ENCODE results near the gene ARG2. TPM values are rescaled to one million over a fixed set of nuclear protein-coding genes. Genes with fewer than 3 reads are reported as not detected.

The ARG2 gene
- polyA plus RNA-seq, 1 donor from 2014 or later = 204 TPM

DNA sequence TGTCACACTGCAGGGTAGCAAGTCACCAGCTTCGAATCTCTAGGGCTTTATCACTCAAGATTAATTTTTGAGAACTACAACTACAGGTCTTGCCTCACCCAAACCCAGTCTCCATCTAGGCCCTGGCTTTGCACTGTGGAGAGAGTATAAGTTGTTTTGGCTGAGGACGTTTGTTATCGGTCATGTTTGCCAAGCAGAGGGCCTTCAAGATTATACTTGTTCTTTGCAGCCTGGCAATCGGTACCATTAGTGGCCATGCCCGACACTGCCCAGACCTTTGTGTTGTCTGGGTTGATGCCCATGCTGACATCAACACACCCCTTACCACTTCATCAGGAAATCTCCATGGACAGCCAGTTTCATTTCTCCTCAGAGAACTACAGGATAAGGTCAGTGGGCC lies 25.7 kb downstream of the ARG2 start:
- no peak overlapping the region for H2AFZ ChIP-seq (ENCODE audit: low read depth, low read length)
- H3K9me3 ChIP-seq (ENCODE audit: low read length) = no peaks in the 10 kb centered on the region
- TF ChIP-seq EP300 (conservative IDR thresholded peaks at IDR 0.05; ENCODE audit: poor library complexity, severe bottlenecking) (no peak), RAD21 (conservative IDR thresholded peaks at IDR 0.05) (no peak), MXI1 (conservative IDR thresholded peaks at IDR 0.05; ENCODE audit: poor library complexity, severe bottlenecking) (no peak), EZH2 (IDR thresholded peaks at IDR 0.05; ENCODE audit: borderline replicate concordance, insufficient read depth, low read length, poor library complexity, severe bottlenecking) (no peak), REST (IDR thresholded peaks at IDR 0.05; ENCODE audit: borderline replicate concordance) (no peak), SMC3 (conservative IDR thresholded peaks at IDR 0.05; ENCODE audit: poor library complexity) (no peak), POLR2AphosphoS5 (IDR thresholded peaks at IDR 0.05) (no peak), TAF1 (IDR thresholded peaks at IDR 0.05; ENCODE audit: low read depth) (no peak)
- TF ChIP-seq, protein P1, sequence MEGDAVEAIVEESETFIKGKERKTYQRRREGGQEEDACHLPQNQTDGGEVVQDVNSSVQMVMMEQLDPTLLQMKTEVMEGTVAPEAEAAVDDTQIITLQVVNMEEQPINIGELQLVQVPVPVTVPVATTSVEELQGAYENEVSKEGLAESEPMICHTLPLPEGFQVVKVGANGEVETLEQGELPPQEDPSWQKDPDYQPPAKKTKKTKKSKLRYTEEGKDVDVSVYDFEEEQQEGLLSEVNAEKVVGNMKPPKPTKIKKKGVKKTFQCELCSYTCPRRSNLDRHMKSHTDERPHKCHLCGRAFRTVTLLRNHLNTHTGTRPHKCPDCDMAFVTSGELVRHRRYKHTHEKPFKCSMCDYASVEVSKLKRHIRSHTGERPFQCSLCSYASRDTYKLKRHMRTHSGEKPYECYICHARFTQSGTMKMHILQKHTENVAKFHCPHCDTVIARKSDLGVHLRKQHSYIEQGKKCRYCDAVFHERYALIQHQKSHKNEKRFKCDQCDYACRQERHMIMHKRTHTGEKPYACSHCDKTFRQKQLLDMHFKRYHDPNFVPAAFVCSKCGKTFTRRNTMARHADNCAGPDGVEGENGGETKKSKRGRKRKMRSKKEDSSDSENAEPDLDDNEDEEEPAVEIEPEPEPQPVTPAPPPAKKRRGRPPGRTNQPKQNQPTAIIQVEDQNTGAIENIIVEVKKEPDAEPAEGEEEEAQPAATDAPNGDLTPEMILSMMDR (IDR thresholded peaks at IDR 0.05; ENCODE audit: poor library complexity, severe bottlenecking) = no peak
- no peaks in the 10 kb centered on the region for H3K9me2 ChIP-seq (ENCODE audit: insufficient read depth, low read length)
- H3K27me3 ChIP-seq (ENCODE audit: insufficient read depth, low read depth, low read length) = no peaks in the 10 kb centered on the region
- no peak overlapping the region for H3K27ac ChIP-seq (ENCODE audit: low read length)
- no peak overlapping the region for H3K4me2 ChIP-seq (ENCODE audit: low read length)
- H3F3A ChIP-seq (ENCODE audit: insufficient read depth, low read length, poor library complexity, severe bottlenecking) = no peaks in the 10 kb centered on the region
- no peaks in the 10 kb centered on the region for H3K79me2 ChIP-seq (replicated peaks; ENCODE audit: insufficient read depth, low read length)
- no peak overlapping the region for H3K9ac ChIP-seq (ENCODE audit: low read length)
- H3K4me3 ChIP-seq (ENCODE audit: low read length) = no peak overlapping the region
- H4K20me1 ChIP-seq (ENCODE audit: insufficient read depth) = no peaks in the 10 kb centered on the region
- peaks cover 16% of the 10 kb centered on the region for H3K36me3 ChIP-seq (ENCODE audit: insufficient read depth, low read length)

- Histone ChIP-seq H3K4me3 (ENCODE audit: low read length) (no peak overlapping the region), H3K9me2 (ENCODE audit: insufficient read depth, low read length) (no peaks in the 10 kb centered on the region), H3K9me3 (ENCODE audit: low read length) (no peaks in the 10 kb centered on the region), H3K9ac (ENCODE audit: low read length) (no peak overlapping the region), H3F3A (ENCODE audit: insufficient read depth, low read length, poor library complexity, severe bottlenecking) (no peaks in the 10 kb centered on the region), H3K27ac (ENCODE audit: low read length) (no peak overlapping the region), H3K79me2 (replicated peaks; ENCODE audit: insufficient read depth, low read length) (no peaks in the 10 kb centered on the region), H3K36me3 (ENCODE audit: insufficient read depth, low read length) (peaks cover 19% of the 10 kb centered on the region), H3K27me3 (ENCODE audit: insufficient read depth, low read depth, low read length) (no peaks in the 10 kb centered on the region), H2AFZ (ENCODE audit: low read depth, low read length) (no peak overlapping the region), H3K4me2 (ENCODE audit: low read length) (no peak overlapping the region), H4K20me1 (ENCODE audit: insufficient read depth) (no peaks in the 10 kb centered on the region)
- TF ChIP-seq, protein P1 (IDR thresholded peaks at IDR 0.05; ENCODE audit: poor library complexity, severe bottlenecking) = no peak
- TF ChIP-seq RAD21 (conservative IDR thresholded peaks at IDR 0.05) (no peak), POLR2AphosphoS5 (IDR thresholded peaks at IDR 0.05) (no peak), REST (IDR thresholded peaks at IDR 0.05; ENCODE audit: borderline replicate concordance) (no peak), SMC3 (conservative IDR thresholded peaks at IDR 0.05; ENCODE audit: poor library complexity) (no peak), TAF1 (IDR thresholded peaks at IDR 0.05; ENCODE audit: low read depth) (no peak), EZH2 (IDR thresholded peaks at IDR 0.05; ENCODE audit: borderline replicate concordance, insufficient read depth, low read length, poor library complexity, severe bottlenecking) (no peak), MXI1 (conservative IDR thresholded peaks at IDR 0.05; ENCODE audit: poor library complexity, severe bottlenecking) (no peak), EP300 (conservative IDR thresholded peaks at IDR 0.05; ENCODE audit: poor library complexity, severe bottlenecking) (no peak)
Measured at GRCh38 chr14:67646131-67646530, 26.4 kb downstream of the ARG2 start.

All from neural cell (in vitro differentiated cells).